ENCODE measurements around the gene SH3D19.

The SH3D19 gene

DNA sequence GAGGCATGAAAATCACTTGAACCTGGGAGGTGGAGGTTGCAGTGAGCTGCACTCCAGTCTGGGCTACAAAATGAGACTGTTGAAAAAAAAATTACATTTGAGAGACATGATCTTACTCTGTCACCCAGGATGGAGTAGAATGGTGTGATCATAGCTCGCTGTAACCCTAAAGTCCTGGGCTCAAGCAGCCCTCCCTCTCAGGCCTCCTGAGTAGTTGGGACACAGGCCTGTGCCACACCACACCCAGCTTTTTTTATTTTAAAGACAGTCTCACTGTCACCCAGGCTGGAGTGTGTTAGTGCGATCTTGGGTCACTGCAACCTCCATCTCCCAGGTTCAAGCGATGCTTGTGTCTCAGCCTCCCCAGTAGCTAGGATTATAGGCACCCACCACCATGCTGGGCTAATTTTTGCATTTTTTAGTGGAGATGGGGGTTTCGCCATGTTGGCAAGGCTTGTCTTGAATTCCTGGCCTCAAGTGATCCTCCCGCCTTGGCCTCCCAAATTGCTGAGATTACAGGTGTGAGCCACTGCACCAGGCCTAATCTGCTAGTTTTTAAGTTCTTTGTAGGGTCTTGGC is 219.9 kb downstream of the SH3D19 start:
- H3K9me3 ChIP-seq (ENCODE audit: insufficient read depth, low read length, severe bottlenecking), result no peaks in the 10 kb centered on the region
- H3K4me2 ChIP-seq (ENCODE audit: insufficient read depth, low read length), result no peak overlapping the region
- H2AFZ ChIP-seq (ENCODE audit: low read depth, low read length), result no peak overlapping the region
- no peak overlapping the region for H3K9ac ChIP-seq (ENCODE audit: low read depth, low read length)
- peak; percentile 31; the same call in 2 of the 3 replicates for ATAC-seq (ENCODE audit: insufficient read depth, low read depth)
- peaks cover 15% of the 10 kb centered on the region for H3K4me1 ChIP-seq (ENCODE audit: insufficient read depth, low read length)
- H3K4me3 ChIP-seq (ENCODE audit: low read depth in 1 of 2, low read length in 2 of 2), result no peak overlapping the region
- no peak overlapping the region for H3K27ac ChIP-seq (ENCODE audit: low read length)
- no peak for DNase-seq
- H3K36me3 ChIP-seq (ENCODE audit: insufficient read depth, low read length), result peaks cover 81% of the 10 kb centered on the region
- TF ChIP-seq CTCF (IDR thresholded peaks at IDR 0.05; ENCODE audit: borderline replicate concordance, extremely low read depth, low read length, poor library complexity, severe bottlenecking) (no peak), EZH2 (IDR thresholded peaks at IDR 0.05; ENCODE audit: borderline replicate concordance, low read depth, low read length, severe bottlenecking) (no peak)
- H4K20me1 ChIP-seq (ENCODE audit: insufficient read depth, low read length), result peaks cover 35% of the 10 kb centered on the region
- H3K27me3 ChIP-seq (ENCODE audit: insufficient read depth, low read length, poor library complexity), result no peaks in the 10 kb centered on the region
- peaks cover 33% of the 10 kb centered on the region for H3K79me2 ChIP-seq (ENCODE audit: insufficient read depth, low read length)

DNA sequence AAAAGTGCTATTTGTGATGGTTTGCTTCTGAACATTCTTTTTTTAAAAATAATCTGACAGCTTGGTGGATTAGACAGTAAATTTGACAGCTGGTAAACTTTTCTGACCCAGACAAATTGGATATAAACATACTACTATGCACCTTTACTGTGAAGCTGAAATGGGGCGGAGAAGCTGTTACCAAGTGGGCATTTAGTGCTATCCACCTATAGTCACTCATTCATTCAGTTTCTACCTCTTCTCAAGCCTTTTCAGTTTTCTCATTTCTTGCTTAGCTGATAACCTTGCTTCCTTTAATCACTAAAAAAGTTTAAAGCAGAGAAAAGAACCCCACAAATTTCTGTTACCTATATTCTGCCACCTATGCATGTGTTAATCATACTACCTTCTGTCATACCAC is 220.8 kb downstream of the SH3D19 start:
- no peak overlapping the region for H3K4me3 ChIP-seq (ENCODE audit: low read depth in 1 of 2, low read length in 2 of 2)
- H3K79me2 ChIP-seq (ENCODE audit: insufficient read depth, low read length), result peaks cover 42% of the 10 kb centered on the region
- H4K20me1 ChIP-seq (ENCODE audit: insufficient read depth, low read length), result peaks cover 44% of the 10 kb centered on the region
- H3K36me3 ChIP-seq (ENCODE audit: insufficient read depth, low read length), result peaks cover 87% of the 10 kb centered on the region
- TF ChIP-seq EZH2 (IDR thresholded peaks at IDR 0.05; ENCODE audit: borderline replicate concordance, low read depth, low read length, severe bottlenecking) (no peak), CTCF (IDR thresholded peaks at IDR 0.05; ENCODE audit: borderline replicate concordance, extremely low read depth, low read length, poor library complexity, severe bottlenecking) (no peak)
- H3K4me1 ChIP-seq (ENCODE audit: insufficient read depth, low read length), result peaks cover 18% of the 10 kb centered on the region
- no peak overlapping the region for H3K4me2 ChIP-seq (ENCODE audit: insufficient read depth, low read length)
- ATAC-seq (ENCODE audit: insufficient read depth, low read depth) (no peak), DNase-seq (no peak)
- H3K27me3 ChIP-seq (ENCODE audit: insufficient read depth, low read length, poor library complexity), result no peaks in the 10 kb centered on the region
- H2AFZ ChIP-seq (ENCODE audit: low read depth, low read length), result no peak overlapping the region
- H3K9ac ChIP-seq (ENCODE audit: low read depth, low read length), result no peak overlapping the region
- H3K27ac ChIP-seq (ENCODE audit: low read length), result no peak overlapping the region
- H3K9me3 ChIP-seq (ENCODE audit: insufficient read depth, low read length, severe bottlenecking), result no peaks in the 10 kb centered on the region

DNA sequence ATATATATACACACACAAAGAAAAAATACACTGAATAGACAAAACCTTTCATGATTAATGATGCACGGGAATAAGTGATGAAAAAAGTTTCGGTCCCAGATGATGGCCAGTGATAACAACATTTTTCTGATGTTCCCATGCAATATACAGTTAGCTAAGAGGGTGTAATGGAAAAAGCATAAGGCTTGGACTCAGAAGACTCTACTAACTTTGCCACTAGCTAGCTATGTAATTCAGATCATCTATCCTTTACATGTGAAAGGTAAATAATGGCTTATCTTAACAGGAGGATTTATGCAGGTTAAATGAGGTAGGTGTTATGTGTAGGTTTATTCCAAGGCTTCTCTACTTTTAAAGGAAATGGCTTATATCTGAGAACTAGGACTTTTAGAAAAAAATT is 221.6 kb downstream of the SH3D19 start:
- Histone ChIP-seq H3K4me3 (ENCODE audit: low read depth in 1 of 2, low read length in 2 of 2) (no peak overlapping the region), H2AFZ (ENCODE audit: low read depth, low read length) (no peak overlapping the region), H3K9me3 (ENCODE audit: insufficient read depth, low read length, severe bottlenecking) (no peaks in the 10 kb centered on the region), H3K4me1 (ENCODE audit: insufficient read depth, low read length) (peaks cover 22% of the 10 kb centered on the region), H3K9ac (ENCODE audit: low read depth, low read length) (no peak overlapping the region), H3K79me2 (ENCODE audit: insufficient read depth, low read length) (peaks cover 44% of the 10 kb centered on the region), H3K36me3 (ENCODE audit: insufficient read depth, low read length) (peaks cover 87% of the 10 kb centered on the region), H4K20me1 (ENCODE audit: insufficient read depth, low read length) (peaks cover 44% of the 10 kb centered on the region), H3K27ac (ENCODE audit: low read length) (no peak overlapping the region), H3K4me2 (ENCODE audit: insufficient read depth, low read length) (0 out of 2 replicates have a peak overlapping the region, but pooled peaks have one; percentile 35), H3K27me3 (ENCODE audit: insufficient read depth, low read length, poor library complexity) (no peaks in the 10 kb centered on the region)
- DNase-seq (no peak), ATAC-seq (ENCODE audit: insufficient read depth, low read depth) (no peak)
- TF ChIP-seq EZH2 (IDR thresholded peaks at IDR 0.05; ENCODE audit: borderline replicate concordance, low read depth, low read length, severe bottlenecking) (no peak), CTCF (IDR thresholded peaks at IDR 0.05; ENCODE audit: borderline replicate concordance, extremely low read depth, low read length, poor library complexity, severe bottlenecking) (no peak)
